HG03097 (cell line): ENCODE data around the gene SERPINA1.
"Not testable (repeated sequence)": the region's sequence is repeated elsewhere in the genome, so short reads cannot be mapped to it uniquely, and the experiment has no call there.

Experiments
- ATAC-seq: cut with Tn5 transposase; IDR thresholded peaks from one replicate; pipeline ENCODE4 v1.9.1; 2021; ENCODE audit not compliant: unreplicated experiment, low FRiP score

The SERPINA1 gene

GRCh38 chr14:94372021-94372605 is 16.3 kb downstream of the SERPINA1 start:
- no peak for ATAC-seq

- ATAC-seq = no peak
These were observed 17.9 kb downstream of the SERPINA1 start for GRCh38 chr14:94370524-94370910.

- not testable (repeated sequence) for ATAC-seq
These were observed 18.5 kb downstream of the SERPINA1 start for GRCh38 chr14:94369766-94370523.

- no peak for ATAC-seq
These were observed 19.4 kb downstream of the SERPINA1 start for GRCh38 chr14:94368956-94369355.

- ATAC-seq = no peak
These were observed 20.2 kb downstream of the SERPINA1 start for GRCh38 chr14:94368243-94368590.

- ATAC-seq = no peak
These were observed 20.8 kb downstream of the SERPINA1 start for GRCh38 chr14:94367347-94368242.

- no peak for ATAC-seq
These were observed 22.1 kb downstream of the SERPINA1 start, which contains the start of gene SERPINA2 for GRCh38 chr14:94366146-94366915. Gene SERPINA2, minus strand, starts transcription at chr14:94366698.

- ATAC-seq = no peak
These were observed 22.8 kb downstream of the SERPINA1 start for GRCh38 chr14:94365624-94366023.

GRCh38 chr14:94364964-94365363 is 23.4 kb downstream of the SERPINA1 start:
- no peak for ATAC-seq

GRCh38 chr14:94364037-94364436 is 24.4 kb downstream of the SERPINA1 start:
- no peak for ATAC-seq

GRCh38 chr14:94363151-94363624 is 25.2 kb downstream of the SERPINA1 start:
- ATAC-seq = no peak

GRCh38 chr14:94362614-94363133 is 25.7 kb downstream of the SERPINA1 start:
- ATAC-seq = no peak

GRCh38 chr14:94361682-94362081 is 26.7 kb downstream of the SERPINA1 start:
- ATAC-seq = no peak

GRCh38 chr14:94360945-94361565 is 27.3 kb downstream of the SERPINA1 start:
- ATAC-seq = no peak

GRCh38 chr14:94357166-94357565 is 31.2 kb downstream of the SERPINA1 start:
- no peak for ATAC-seq

- no peak for ATAC-seq
These were observed 31.9 kb downstream of the SERPINA1 start for GRCh38 chr14:94356379-94357056.

- ATAC-seq = no peak
These were observed 33.1 kb downstream of the SERPINA1 start for GRCh38 chr14:94355191-94355794.

GRCh38 chr14:94354638-94355185 is 33.7 kb downstream of the SERPINA1 start:
- no peak for ATAC-seq
